H9 (cell line): ENCODE results near the gene TMEM132D. TPM values are rescaled to one million over a fixed set of nuclear protein-coding genes. Genes with fewer than 3 reads are reported as not detected.
A peak's percentile ranks its signal among the peaks of the same experiment; 100 is the strongest.

Experiments
- DNase-seq: peaks from one replicate; pipeline ENCODE4 v3.0.0-alpha.2; 2017
- H2AFZ ChIP-seq: one replicate; pipeline ENCODE4 v1.6.1; 2013; ENCODE audit warnings: mild to moderate bottlenecking, low read length, control low read depth, moderate library complexity
- H2AK5ac ChIP-seq: 2 replicates; pipeline ENCODE4 v1.6.1; 2013; ENCODE audit warnings: low read length, control low read depth, mixed read lengths; ENCODE audit not compliant: insufficient read length
- H2BK120ac ChIP-seq: one replicate; pipeline ENCODE4 v1.6.1; 2013; ENCODE audit warnings: low read depth, mild to moderate bottlenecking, low read length, control low read depth, inconsistent platforms; ENCODE audit not compliant: poor library complexity, severe bottlenecking
- H2BK12ac ChIP-seq: 2 replicates; pipeline ENCODE4 v1.6.1; 2013; ENCODE audit warnings: low read length, control low read depth, mixed read lengths, low read depth; ENCODE audit not compliant: insufficient read length
- H2BK15ac ChIP-seq: 2 replicates; pipeline ENCODE4 v1.6.1; 2013; ENCODE audit warnings: low read depth, low read length, control low read depth
- H2BK20ac ChIP-seq: one replicate; pipeline ENCODE4 v1.6.1; 2013; ENCODE audit warnings: low read depth, mild to moderate bottlenecking, low read length, control low read depth, inconsistent platforms; ENCODE audit not compliant: poor library complexity, severe bottlenecking
- H2BK5ac ChIP-seq: 2 replicates; pipeline ENCODE4 v1.6.1; 2013; ENCODE audit warnings: low read length, control low read depth, mixed read lengths; ENCODE audit not compliant: insufficient read length
- H3K14ac ChIP-seq: 2 replicates; pipeline ENCODE4 v1.6.1; 2013; ENCODE audit warnings: low read length, control low read depth; ENCODE audit not compliant: insufficient read depth
- H3K18ac ChIP-seq: 2 replicates; pipeline ENCODE4 v1.6.1; 2013; ENCODE audit warnings: low read depth, mild to moderate bottlenecking, mixed read lengths, low read length, control low read depth; ENCODE audit not compliant: insufficient read length
- H3K23ac ChIP-seq: 2 replicates; pipeline ENCODE4 v1.6.1; 2013; ENCODE audit warnings: low read length, control low read depth, mixed read lengths, low read depth; ENCODE audit not compliant: insufficient read length
- H3K23me2 ChIP-seq: 2 replicates; pipeline ENCODE4 v1.6.1; 2013; ENCODE audit warnings: low read depth, mild to moderate bottlenecking, mixed read lengths, low read length, control low read depth; ENCODE audit not compliant: insufficient read length, poor library complexity, severe bottlenecking
- H3K27ac ChIP-seq: 2 replicates; pipeline ENCODE4 v1.5.1; 2013; ENCODE audit warnings: low read length, control low read depth, mixed read lengths, low read depth; ENCODE audit not compliant: insufficient read length
- H3K27me3 ChIP-seq: 2 replicates; pipeline ENCODE4 v1.6.1; 2013; ENCODE audit warnings: low read length, control low read depth, inconsistent platforms; ENCODE audit not compliant: insufficient read depth
- H3K4ac ChIP-seq: 2 replicates; pipeline ENCODE4 v1.6.1; 2013; ENCODE audit warnings: low read depth, mild to moderate bottlenecking, control low read depth, inconsistent platforms, low read length, moderate library complexity
- H3K4me1 ChIP-seq: 2 replicates; pipeline ENCODE4 v1.6.1; 2013; ENCODE audit warnings: low read length, control low read depth, inconsistent platforms; ENCODE audit not compliant: insufficient read depth
- H3K4me2 ChIP-seq: 2 replicates; pipeline ENCODE4 v1.6.1; 2013; ENCODE audit warnings: low read length, control low read depth, mixed read lengths; ENCODE audit not compliant: insufficient read length, insufficient read depth
- H3K56ac ChIP-seq: 2 replicates; pipeline ENCODE4 v1.6.1; 2013; ENCODE audit warnings: low read depth, mild to moderate bottlenecking, mixed read lengths, low read length, control low read depth; ENCODE audit not compliant: insufficient read length
- H3K79me1 ChIP-seq: 2 replicates; pipeline ENCODE4 v1.6.1; 2013; ENCODE audit warnings: low read depth, mild to moderate bottlenecking, moderate library complexity, low read length, control low read depth, inconsistent platforms; ENCODE audit not compliant: insufficient read depth, poor library complexity, severe bottlenecking
- H3K79me2 ChIP-seq: 2 replicates; pipeline ENCODE4 v1.6.1; 2013; ENCODE audit warnings: low read length, control low read depth, inconsistent platforms; ENCODE audit not compliant: insufficient read depth
- H3K9ac ChIP-seq: 2 replicates; pipeline ENCODE4 v1.6.1; 2013; ENCODE audit warnings: low read length, control low read depth, mixed read lengths; ENCODE audit not compliant: insufficient read length; ENCODE audit errors: extremely low read depth
- H3K9me3 ChIP-seq: one replicate; pipeline ENCODE4 v1.6.1; 2013; ENCODE audit warnings: low read depth, low read length, inconsistent platforms; ENCODE audit not compliant: control insufficient read depth
- H3T11ph ChIP-seq: one replicate; pipeline ENCODE4 v1.6.1; 2013; ENCODE audit warnings: mild to moderate bottlenecking, low read length, control low read depth, inconsistent platforms
- H4K20me1 ChIP-seq: one replicate; pipeline ENCODE4 v1.6.1; 2013; ENCODE audit not compliant: control insufficient read depth, insufficient read length, insufficient read depth
- H4K5ac ChIP-seq: 2 replicates; pipeline ENCODE4 v1.6.1; 2013; ENCODE audit warnings: low read depth, mild to moderate bottlenecking, mixed read lengths, low read length, control low read depth; ENCODE audit not compliant: insufficient read length
- H4K8ac ChIP-seq: replicated peaks from 2 replicates; pipeline ENCODE4 v1.6.1; 2013; ENCODE audit warnings: low read length, control low read depth, mixed read lengths, low read depth; ENCODE audit not compliant: insufficient read length
- H4K91ac ChIP-seq: 2 replicates; pipeline ENCODE4 v1.6.1; 2013; ENCODE audit warnings: low read depth, mild to moderate bottlenecking, moderate library complexity, mixed read lengths, low read length, control low read depth; ENCODE audit not compliant: insufficient read length
- H3K27ac Mint-ChIP-seq, 3 experiments: 2 replicates in 2 of 3; 3 replicates in 1 of 3; pipeline ENCODE4 v1.8.0; 2020 to 2021; ENCODE audit warnings: mixed read lengths in 3 of 3, mild to moderate bottlenecking in 1 of 3, moderate library complexity in 1 of 3
- H3K27me3 Mint-ChIP-seq: 2 replicates; pipeline ENCODE4 v1.8.0; 2021; ENCODE audit warnings: low read depth, mild to moderate bottlenecking, moderate library complexity, mixed read lengths
- H3K36me3 Mint-ChIP-seq, 3 experiments: 2 replicates in 2 of 3; 3 replicates in 1 of 3; pipeline ENCODE4 v1.8.0; 2020 to 2021; ENCODE audit warnings: low read depth in 3 of 3, mixed read lengths in 3 of 3; ENCODE audit not compliant: insufficient read depth in 1 of 3
- H3K4me1 Mint-ChIP-seq, 2 experiments: 2 replicates each; pipeline ENCODE4 v1.8.0; 2020; ENCODE audit warnings: mixed read lengths in 2 of 2
- H3K4me3 Mint-ChIP-seq, 2 experiments: 2 replicates in 1 of 2; 3 replicates in 1 of 2; pipeline ENCODE4 v1.8.0; 2020 to 2021; ENCODE audit warnings: mild to moderate bottlenecking in 2 of 2, mixed read lengths in 2 of 2, moderate library complexity in 1 of 2
- H3K9me3 Mint-ChIP-seq, 2 experiments: 2 replicates in 1 of 2; 3 replicates in 1 of 2; pipeline ENCODE4 v1.8.0; 2020; ENCODE audit warnings: mild to moderate bottlenecking in 2 of 2, mixed read lengths in 2 of 2, moderate library complexity in 1 of 2
- WGBS: extraction: QIAGEN DNeasy Blood & Tissue Kit; methylation state at CpG from one replicate; pipeline ENCODE4 v1.1.7; 2013; ENCODE audit warnings: missing lambda C conversion rate, low lambda C conversion rate, mixed read lengths; ENCODE audit not compliant: insufficient read length; ENCODE audit errors: extremely low coverage; 5-methylcytosine and 5-hydroxymethylcytosine counted together
- total RNA-seq: library from RNA; stranded (reverse); gene quantifications from 2 replicates; pipeline ENCODE4 v1.2.1, GENCODE V29; 2021
- TF ChIP-seq, protein P1 (sequence below): fragments of 200-600 bp; sonication (generic); conservative IDR thresholded peaks from 3 replicates; pipeline ENCODE4 v1.8.0; 2021; ENCODE audit warnings: antibody characterized with exemption, mild to moderate bottlenecking

The TMEM132D gene
- total RNA-seq, 1 experiment from 2014 or later = 6.1 TPM

DNA sequence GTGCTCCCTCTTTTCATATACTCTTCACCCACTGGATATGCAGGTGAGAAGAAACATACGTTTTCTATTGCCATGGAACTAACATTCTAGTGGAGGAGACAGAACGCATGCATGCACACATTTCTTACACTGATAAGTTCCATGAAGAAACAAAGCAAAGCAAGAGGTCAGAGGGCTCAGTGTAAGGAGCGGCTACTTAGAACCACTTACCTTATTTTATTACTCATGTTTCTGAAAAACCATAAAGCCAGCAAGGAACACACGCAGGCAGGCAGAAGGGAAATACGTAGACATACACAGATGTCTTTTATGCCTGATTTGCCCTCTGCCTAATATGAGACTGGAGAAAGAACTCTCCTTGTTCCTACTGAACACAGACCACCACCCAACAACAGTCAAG is 362.9 kb downstream of the TMEM132D start:
- H2BK20ac ChIP-seq = no peak overlapping the region
- Mint-ChIP-seq H3K36me3 (no peaks in the 10 kb centered on the region; a peak in 2 of 7 replicates), H3K4me1 (peaks cover 5 to 9% of the 10 kb centered on the region in 2 experiments; a peak in 3 of 4 replicates), H3K9me3 (no peaks in the 10 kb centered on the region; a peak in 1 of 5 replicates), H3K4me3 (no peak overlapping the region), H3K27me3 (no peaks in the 10 kb centered on the region), H3K27ac (no peak overlapping the region; a peak in 1 of 7 replicates)
- H3K14ac ChIP-seq = no peak overlapping the region
- H3K4me2 ChIP-seq = no peak overlapping the region
- no CpG with 5 or more reads among the region's 5 CpGs for WGBS
- H3T11ph ChIP-seq = no peak overlapping the region
- no peak overlapping the region for H2BK15ac ChIP-seq
- H2AK5ac ChIP-seq = no peak overlapping the region
- TF ChIP-seq, protein P1, sequence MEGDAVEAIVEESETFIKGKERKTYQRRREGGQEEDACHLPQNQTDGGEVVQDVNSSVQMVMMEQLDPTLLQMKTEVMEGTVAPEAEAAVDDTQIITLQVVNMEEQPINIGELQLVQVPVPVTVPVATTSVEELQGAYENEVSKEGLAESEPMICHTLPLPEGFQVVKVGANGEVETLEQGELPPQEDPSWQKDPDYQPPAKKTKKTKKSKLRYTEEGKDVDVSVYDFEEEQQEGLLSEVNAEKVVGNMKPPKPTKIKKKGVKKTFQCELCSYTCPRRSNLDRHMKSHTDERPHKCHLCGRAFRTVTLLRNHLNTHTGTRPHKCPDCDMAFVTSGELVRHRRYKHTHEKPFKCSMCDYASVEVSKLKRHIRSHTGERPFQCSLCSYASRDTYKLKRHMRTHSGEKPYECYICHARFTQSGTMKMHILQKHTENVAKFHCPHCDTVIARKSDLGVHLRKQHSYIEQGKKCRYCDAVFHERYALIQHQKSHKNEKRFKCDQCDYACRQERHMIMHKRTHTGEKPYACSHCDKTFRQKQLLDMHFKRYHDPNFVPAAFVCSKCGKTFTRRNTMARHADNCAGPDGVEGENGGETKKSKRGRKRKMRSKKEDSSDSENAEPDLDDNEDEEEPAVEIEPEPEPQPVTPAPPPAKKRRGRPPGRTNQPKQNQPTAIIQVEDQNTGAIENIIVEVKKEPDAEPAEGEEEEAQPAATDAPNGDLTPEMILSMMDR = no peak
- no peaks in the 10 kb centered on the region for H3K79me1 ChIP-seq
- no peaks in the 10 kb centered on the region for H3K23me2 ChIP-seq
- H3K56ac ChIP-seq = peak overlapping the region; percentile 34
- no peak overlapping the region for H2BK5ac ChIP-seq
- no peaks in the 10 kb centered on the region for H3K9me3 ChIP-seq
- no peak overlapping the region for H3K18ac ChIP-seq
- no peak overlapping the region for H2BK12ac ChIP-seq
- no peak overlapping the region for H3K4ac ChIP-seq
- H2AFZ ChIP-seq = no peak overlapping the region
- H3K23ac ChIP-seq = no peak overlapping the region
- no peaks in the 10 kb centered on the region for H3K79me2 ChIP-seq
- H3K9ac ChIP-seq = no peak overlapping the region
- no peaks in the 10 kb centered on the region for H4K20me1 ChIP-seq
- no peak for DNase-seq
- H4K91ac ChIP-seq = no peak overlapping the region
- no peaks in the 10 kb centered on the region for H3K4me1 ChIP-seq
- no peaks in the 10 kb centered on the region for H3K27me3 ChIP-seq
- peak overlapping the region; percentile 61 for H2BK120ac ChIP-seq
- H3K27ac ChIP-seq = no peak overlapping the region
- no peak overlapping the region for H4K5ac ChIP-seq
- H4K8ac ChIP-seq = no peak overlapping the region
